GM12878 (cell line): ENCODE measurements around the gene OR4D1. TPM values are rescaled to one million over a fixed set of nuclear protein-coding genes. Genes with fewer than 3 reads are reported as not detected.

Source experiments
- ATAC-seq: fragments of 200-7000 bp; cut with Tn5 transposase; 3 replicates; pipeline ENCODE4 v1.9.1; 2020; ENCODE audit warnings: mild to moderate bottlenecking, moderate library complexity
- BruUV-seq: library from RNA; stranded (reverse); fragments of 400-500 nt; replicated peaks from 2 replicates; lab custom pipeline; 2021; lab: Mats Ljungman, UMichigan
- CTCF ChIA-PET: fragments of 300-600 bp; sonication (Branson Sonifier 250); formaldehyde crosslinking; extraction: SDS; loops from one replicate; lab custom pipeline; 2021; ENCODE audit warnings: inconsistent platforms; lab: Yijun Ruan, JAX
- POLR2A ChIA-PET: fragments of 350-600 bp; formaldehyde crosslinking; extraction: SDS; loops from one replicate; lab custom pipeline; 2021; ENCODE audit warnings: inconsistent platforms; lab: Charles Lee
- RAD21 ChIA-PET: fragments of 300-600 bp; sonication (Branson Sonifier 250); formaldehyde crosslinking; loops from one replicate; lab custom pipeline; 2023; ENCODE audit warnings: antibody characterized with exemption; ENCODE audit not compliant: unreplicated experiment; lab: Charles Lee
- SMC1A ChIA-PET: fragments of 300-600 bp; sonication (Branson Sonifier 250); formaldehyde crosslinking; loops from one replicate; lab custom pipeline; 2023; ENCODE audit not compliant: unreplicated experiment, uncharacterized antibody; lab: Charles Lee
- DNase-seq: peaks from one replicate; pipeline ENCODE4 v3.0.0-alpha.2; 2011; ENCODE audit warnings: low read depth, low spot score
- FAIRE-seq: peaks from 3 replicates; lab custom pipeline; 2011; peaks lifted over from hg19 to GRCh38; lab: Jason Lieb, UNC
- H2AFZ ChIP-seq: 2 replicates; pipeline ENCODE4 v1.6.0; 2011; ENCODE audit warnings: low read depth, low read length, control low read depth; ENCODE audit not compliant: control insufficient read depth
- H3K27ac ChIP-seq: 2 replicates; pipeline ENCODE4 v1.5.1; 2011; ENCODE audit warnings: control low read depth; ENCODE audit not compliant: control insufficient read depth, insufficient read depth
- H3K27me3 ChIP-seq, 2 experiments: replicated peaks in 1 of 2; 2 replicates each; pipeline versions ENCODE4 v1.6.0 to v1.6.1; 2011; ENCODE audit warnings: low read length in 1 of 2; ENCODE audit not compliant: control insufficient read depth in 2 of 2, insufficient read depth in 2 of 2
- H3K36me3 ChIP-seq, 2 experiments: 2 replicates each; pipeline ENCODE4 v1.5.1; 2011; ENCODE audit warnings: low read length in 1 of 2; ENCODE audit not compliant: control insufficient read depth in 2 of 2, insufficient read depth in 2 of 2
- H3K4me1 ChIP-seq: 2 replicates; pipeline ENCODE4 v1.6.1; 2011; ENCODE audit warnings: mild to moderate bottlenecking, low read length, moderate library complexity, mixed read lengths; ENCODE audit not compliant: control insufficient read depth, insufficient read depth
- H3K4me2 ChIP-seq: 2 replicates; pipeline ENCODE4 v1.6.0; 2011; ENCODE audit warnings: control low read depth; ENCODE audit not compliant: control insufficient read depth, insufficient read depth
- H3K4me3 ChIP-seq: fragments of 200-600 bp; sonication (generic); 2 replicates; pipeline ENCODE4 v1.5.1; 2016
- H3K79me2 ChIP-seq: 2 replicates; pipeline ENCODE4 v1.6.0; 2011; ENCODE audit warnings: low read length; ENCODE audit not compliant: control insufficient read depth, insufficient read depth
- H3K9ac ChIP-seq: 2 replicates; pipeline ENCODE4 v1.8.0; 2011; ENCODE audit warnings: low read length, control low read depth, mixed read lengths; ENCODE audit not compliant: control insufficient read depth, insufficient read depth
- H3K9me3 ChIP-seq: replicated peaks from 3 replicates; pipeline ENCODE4 v1.5.1; 2011; ENCODE audit warnings: mild to moderate bottlenecking, low read length; ENCODE audit not compliant: control insufficient read depth, insufficient read depth
- H4K20me1 ChIP-seq: 2 replicates; pipeline ENCODE4 v1.6.0; 2011; ENCODE audit not compliant: control insufficient read depth, insufficient read depth
- BCL11A ChIP-seq: IDR thresholded peaks from 2 replicates; pipeline ENCODE4 v1.6.1; 2011; ENCODE audit warnings: low read depth, low read length
- CBX5 ChIP-seq: sonication (generic); IDR thresholded peaks from 2 replicates; pipeline ENCODE4 v1.6.1; 2016; ENCODE audit warnings: low read depth, moderate library complexity, mild to moderate bottlenecking, inconsistent platforms
- FOXM1 ChIP-seq: IDR thresholded peaks from 2 replicates; pipeline ENCODE4 v1.6.1; 2012; ENCODE audit warnings: low read depth, mild to moderate bottlenecking, inconsistent platforms, low read length, moderate library complexity
- KDM1A ChIP-seq: fragments of 200-600 bp; sonication (generic); IDR thresholded peaks from 2 replicates; pipeline ENCODE4 v1.6.1; 2016; ENCODE audit warnings: borderline replicate concordance
- NR2C1 ChIP-seq: fragments of 450-650 bp; IDR thresholded peaks from 2 replicates; pipeline ENCODE4 v1.6.1; 2017; ENCODE audit warnings: antibody characterized with exemption, mild to moderate bottlenecking, moderate library complexity
- RUNX3 ChIP-seq: IDR thresholded peaks from 2 replicates; pipeline ENCODE4 v1.6.1; 2012; ENCODE audit warnings: low read length, inconsistent platforms
- SIX5 ChIP-seq: IDR thresholded peaks from 2 replicates; pipeline ENCODE4 v1.6.1; 2011; ENCODE audit warnings: mild to moderate bottlenecking, low read depth, low read length, moderate library complexity; ENCODE audit not compliant: severe bottlenecking
- SPI1 ChIP-seq: IDR thresholded peaks from 2 replicates; pipeline ENCODE4 v1.6.1; 2011; ENCODE audit warnings: low read depth, mild to moderate bottlenecking, low read length, moderate library complexity, borderline replicate concordance; ENCODE audit not compliant: insufficient read depth
- SRF ChIP-seq, 2 experiments: IDR thresholded peaks; 2 replicates each; pipeline ENCODE4 v1.6.1; 2011; ENCODE audit warnings: low read depth in 2 of 2, low read length in 2 of 2, mild to moderate bottlenecking in 1 of 2, moderate library complexity in 1 of 2
- USF2 ChIP-seq: IDR thresholded peaks from 2 replicates; pipeline ENCODE4 v1.6.1; 2011; ENCODE audit warnings: low read depth, low read length, improper control_type of control experiment, borderline replicate concordance
- WRNIP1 ChIP-seq: IDR thresholded peaks from 2 replicates; pipeline ENCODE4 v1.6.1; 2011; ENCODE audit warnings: low read depth, low read length, improper control_type of control experiment, borderline replicate concordance
- ZBTB40 ChIP-seq: fragments of 450-650 bp; IDR thresholded peaks from 2 replicates; pipeline ENCODE4 v1.6.1; 2016; ENCODE audit warnings: mild to moderate bottlenecking, moderate library complexity, borderline replicate concordance
- ZNF207 ChIP-seq: fragments of 450-650 bp; IDR thresholded peaks from 2 replicates; pipeline ENCODE4 v1.6.1; 2014; ENCODE audit warnings: antibody characterized with exemption, mild to moderate bottlenecking, borderline replicate concordance
- WGBS: methylation state at CpG from one replicate; pipeline ENCODE4 v1.1.6; 2016; ENCODE audit warnings: low lambda C conversion rate; ENCODE audit not compliant: insufficient replicate concordance, insufficient coverage; ENCODE audit errors: missing lambda C conversion rate; 5-methylcytosine and 5-hydroxymethylcytosine counted together
- in situ Hi-C: fragments of 300-500 bp; cut with MboI; formaldehyde crosslinking; loops from 9 replicates; pipeline ENCODE4 v1.14.3; 2018; ENCODE audit warnings: mixed read lengths
- intact Hi-C: fragments of 100-400 bp; cut with micrococcal nuclease; formaldehyde crosslinking; loops from one replicate; pipeline ENCODE4 v1.14.2; 2022; ENCODE audit not compliant: unreplicated experiment
- polyA plus RNA-seq, 11 experiments: library from polyadenylated mRNA; depleted of rRNA in 4 of 11; unstranded in 6 of 11; stranded (reverse) in 5 of 11; fragments of >200 nt; fragmentation: Nextera tagmentation in 4 of 11; fragmentation: Illumina TruSeq in 1 of 11; extraction: Ambion mirVana in 4 of 11; extraction: Trizol in 1 of 11; gene quantifications; 1 replicate in 1 of 11; 2 replicates in 10 of 11; pipeline versions ENCODE4 v1.2.1 to v1.2.3, GENCODE V29; 2011 to 2016; ENCODE audit warnings: inconsistent platforms in 2 of 11, missing spikeins in 2 of 11, low read depth in 1 of 11
- total RNA-seq, 4 experiments: library from RNA; depleted of rRNA in 3 of 4; stranded (reverse); fragments of >200 nt in 3 of 4; fragmentation: Illumina TruSeq in 1 of 4; extraction: Trizol in 1 of 4; gene quantifications; 2 replicates each; pipeline versions ENCODE4 v1.2.1 to v1.2.3, GENCODE V29; 2013 to 2021

Gene OR4D1
- total and polyA plus RNA-seq, 10 of the 15 experiments (the other 5 are each of a cell fraction or from before 2014, with no cell fraction given): not detected

GRCh38 chr17:58207451-58207850, 59.3 kb downstream of the OR4D1 start:
- ATAC-seq (no peak), FAIRE-seq (no peak), DNase-seq (no peak)
- SMC1A ChIA-PET: no interaction called here
- no peak overlapping the region for H3K4me3 ChIP-seq
- RAD21 ChIA-PET: no interaction called here
- H3K36me3 ChIP-seq: peaks cover 0 to 9% of the 10 kb centered on the region in 2 experiments; a peak in 3 of 4 replicates
- no peak overlapping the region for H3K27ac ChIP-seq
- POLR2A ChIA-PET: no interaction called here
- in situ Hi-C loops: no loop called here
- H3K79me2 ChIP-seq: no peaks in the 10 kb centered on the region
- CTCF ChIA-PET: no interaction called here
- H3K4me2 ChIP-seq: no peak overlapping the region
- BruUV-seq: no TSS peak
- no peak overlapping the region for H3K9ac ChIP-seq
- H3K4me1 ChIP-seq: no peaks in the 10 kb centered on the region
- no peak for TF ChIP-seq KDM1A
- no peak for TF ChIP-seq SPI1
- no peak for TF ChIP-seq RUNX3
- no peaks in the 10 kb centered on the region for H3K27me3 ChIP-seq
- 78% methylated on average over 3 of the region's 3 CpGs for WGBS
- no peaks in the 10 kb centered on the region for H3K9me3 ChIP-seq
- intact Hi-C loops: no loop called here
- H2AFZ ChIP-seq: no peak overlapping the region
- H4K20me1 ChIP-seq: no peaks in the 10 kb centered on the region

GRCh38 chr17:58208344-58208743, 60.2 kb downstream of the OR4D1 start:
- Histone ChIP-seq H3K4me2 (no peak overlapping the region), H3K4me3 (no peak overlapping the region), H3K79me2 (no peaks in the 10 kb centered on the region), H2AFZ (no peak overlapping the region), H3K9ac (no peak overlapping the region), H3K4me1 (no peaks in the 10 kb centered on the region), H3K36me3 (peaks cover 0 to 9% of the 10 kb centered on the region in 2 experiments; a peak in 3 of 4 replicates), H3K27ac (no peak overlapping the region), H3K27me3 (no peaks in the 10 kb centered on the region), H3K9me3 (no peaks in the 10 kb centered on the region), H4K20me1 (no peaks in the 10 kb centered on the region)
- in situ Hi-C loops: no loop called here
- ChIA-PET RAD21 (no interaction called here), SMC1A (no interaction called here), POLR2A (no interaction called here), CTCF (no interaction called here)
- intact Hi-C loops: no loop called here
- no peak for FAIRE-seq
- no peak for ATAC-seq
- no TSS peak for BruUV-seq
- 87% methylated on average over 4 of the region's 5 CpGs for WGBS
- DNase-seq: no peak
- no peak for TF ChIP-seq KDM1A
- TF ChIP-seq SPI1: no peak
- no peak for TF ChIP-seq USF2
- TF ChIP-seq ZBTB40: no peak
- TF ChIP-seq NR2C1: no peak
- no peak for TF ChIP-seq FOXM1
- no peak for TF ChIP-seq SRF (IDR thresholded peaks at IDR 0.05; ENCODE audit: low read depth in 2 of 2, low read length in 2 of 2)
- TF ChIP-seq WRNIP1: no peak
- TF ChIP-seq ZNF207: no peak
- TF ChIP-seq BCL11A: no peak
- TF ChIP-seq CBX5: no peak
- TF ChIP-seq SIX5: no peak
